Activated CD4-positive, alpha-beta T cell treated with anti-CD3 and anti-CD28 coated beads, Interleukin-10, Interleukin-2, amounts not matched to agents 100 ng/mL and 50 ng/mL, durations not matched to agents 16 hours and 8 hours (primary cell): Measurements from ENCODE around the gene CCRL2.
"Not testable (repeated sequence)": the region's sequence is repeated elsewhere in the genome, so short reads cannot be mapped to it uniquely, and the experiment has no call there.

Experiments
- DNase-seq: peaks from one replicate; pipeline ENCODE4 v3.0.0-alpha.2; 2020

Gene CCRL2

DNA sequence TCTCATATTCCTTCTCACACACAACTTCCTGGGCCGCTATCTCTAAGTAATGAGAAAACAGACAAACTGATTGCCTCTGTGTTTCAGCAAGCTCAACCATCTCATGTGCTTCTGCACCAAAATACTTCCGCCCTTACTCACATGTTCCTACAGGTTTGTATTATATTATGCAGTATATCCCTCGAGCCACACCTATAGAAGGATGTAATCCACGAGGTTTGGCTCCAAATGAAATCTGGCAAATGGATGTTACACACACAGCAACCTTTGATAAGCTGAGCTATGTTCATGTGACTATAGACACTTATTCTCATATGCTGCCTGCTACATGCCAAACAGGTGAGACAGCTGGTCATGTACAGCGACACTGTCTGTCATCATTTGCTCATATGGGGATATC is 22.6 kb downstream of the CCRL2 start:
- DNase-seq = no peak

DNA sequence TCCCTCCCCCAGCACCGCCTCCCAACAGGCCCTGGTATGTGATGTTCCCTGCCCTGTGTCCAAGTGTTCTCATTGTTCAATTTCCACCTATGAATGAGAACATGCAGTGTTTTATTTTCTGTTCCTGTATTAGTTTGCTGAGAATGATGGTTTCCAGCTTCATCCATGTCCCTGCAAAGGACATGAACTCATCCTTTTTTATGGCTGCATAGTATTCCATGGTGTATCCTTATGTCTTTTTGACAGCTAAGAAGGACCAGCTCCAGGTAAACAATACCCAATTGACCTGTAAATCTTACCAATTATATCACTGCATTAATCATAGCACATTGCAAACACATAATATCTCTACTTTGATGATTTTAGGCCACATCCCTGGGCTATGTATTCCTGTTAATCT is 23.8 kb downstream of the CCRL2 start:
- DNase-seq = not testable (repeated sequence)

DNA sequence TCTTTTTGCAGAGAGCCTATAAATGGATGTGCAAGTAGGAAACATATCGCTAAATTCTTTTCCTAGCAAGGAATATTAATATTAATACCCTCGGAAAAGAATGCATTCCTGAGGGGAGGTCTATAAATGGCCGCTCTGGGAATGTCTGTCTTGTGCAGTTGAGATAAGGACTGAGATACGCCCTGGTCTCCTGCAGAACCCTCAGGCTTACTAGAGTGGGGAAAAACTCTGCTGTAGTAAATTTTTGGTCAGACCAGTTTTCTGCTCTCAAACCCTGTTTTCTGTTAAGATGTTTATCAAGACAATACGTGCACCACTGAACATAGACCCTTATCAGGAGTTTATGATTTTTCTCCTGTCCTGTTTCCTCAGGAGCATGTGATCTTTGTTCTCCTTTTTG is 24.8 kb downstream of the CCRL2 start:
- DNase-seq = not testable (repeated sequence)

DNA sequence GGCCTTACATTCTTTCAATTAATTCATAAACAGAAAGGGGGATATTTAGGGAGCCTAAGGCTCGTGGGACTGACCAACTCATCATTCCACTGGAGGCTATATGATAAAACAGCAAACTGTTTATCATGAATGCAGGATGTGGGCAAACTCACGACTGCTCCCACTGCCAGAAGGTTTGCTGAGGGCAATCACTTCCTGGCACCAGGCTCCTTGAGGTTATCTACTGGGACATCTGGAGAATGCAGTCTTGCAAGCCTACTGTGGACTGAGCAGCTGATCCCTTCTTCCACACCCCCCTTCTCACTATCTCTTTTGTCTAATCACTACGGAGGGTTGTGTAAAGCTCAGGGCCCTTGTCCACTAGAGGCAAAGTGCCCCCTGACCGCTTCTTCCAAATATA is 26.1 kb downstream of the CCRL2 start:
- not testable (repeated sequence) for DNase-seq

DNA sequence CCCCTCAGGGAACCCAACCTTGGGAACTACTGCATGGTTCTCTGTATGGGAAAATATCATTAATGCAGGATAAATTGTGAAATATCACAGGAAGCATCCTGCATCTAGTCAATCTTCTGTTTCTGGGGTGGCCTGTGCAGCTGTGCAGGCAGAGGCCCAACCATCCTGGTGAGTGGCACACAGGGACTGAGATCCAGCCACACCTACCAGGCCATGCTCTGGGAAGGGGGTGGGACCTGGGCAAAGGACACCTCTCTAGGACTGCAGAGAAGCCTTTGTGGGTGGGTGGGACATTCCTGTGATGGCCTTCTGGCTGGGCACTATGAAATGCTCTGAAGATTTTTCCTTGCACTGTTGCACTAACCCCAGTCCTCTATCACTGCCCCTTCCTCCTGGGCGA is 26.8 kb downstream of the CCRL2 start:
- no peak for DNase-seq

DNA sequence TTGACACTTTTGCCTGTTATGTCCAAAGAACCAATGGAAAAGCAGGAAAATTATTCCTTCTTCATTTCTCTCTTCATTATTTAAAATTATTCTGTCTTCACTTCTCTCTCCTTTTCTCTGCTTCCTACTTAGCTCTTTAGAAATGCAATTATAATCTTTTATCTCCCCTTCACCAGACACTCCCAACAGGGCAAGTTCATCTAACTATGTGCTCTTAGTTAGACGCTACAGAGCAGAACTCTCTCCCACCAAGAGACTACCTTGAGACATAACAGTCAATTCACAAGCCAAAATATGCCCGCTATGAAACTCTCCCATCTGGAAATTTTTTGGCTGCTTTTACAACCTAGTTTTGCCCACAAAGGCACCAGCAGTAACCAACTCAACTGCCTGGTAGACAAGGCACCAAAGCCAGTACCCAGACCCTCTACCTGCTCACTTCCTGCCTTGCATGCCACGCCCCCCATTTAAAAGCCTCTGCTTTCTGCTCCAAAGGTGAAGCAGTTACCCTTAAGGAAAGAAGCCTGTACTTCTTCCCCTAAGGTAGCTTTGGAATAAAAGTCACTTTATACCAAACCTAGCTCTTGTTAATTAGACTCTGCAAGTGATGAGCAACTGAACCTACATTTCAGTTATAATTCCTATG is 28.1 kb downstream of the CCRL2 start:
- DNase-seq = no peak

DNA sequence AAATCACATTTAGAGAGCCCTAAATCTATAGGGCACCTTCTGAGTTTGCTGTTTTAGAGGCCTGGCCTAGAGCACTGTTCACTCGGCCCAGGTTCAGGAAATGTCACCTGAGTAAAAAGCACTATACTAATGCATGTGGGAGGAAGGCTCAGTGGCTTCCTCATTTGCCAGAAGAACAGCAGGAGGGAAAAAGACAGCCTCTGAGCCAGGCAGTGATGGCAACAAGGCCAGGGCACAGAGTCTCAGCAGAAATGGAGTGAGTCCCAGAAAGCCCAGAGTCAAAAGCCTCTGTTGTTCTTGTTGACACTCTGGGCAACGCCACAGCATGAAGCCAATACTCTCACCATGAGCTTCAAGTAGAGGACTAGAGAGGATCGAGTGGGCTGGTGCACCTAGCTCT is 31.8 kb downstream of the CCRL2 start:
- DNase-seq = no peak

DNA sequence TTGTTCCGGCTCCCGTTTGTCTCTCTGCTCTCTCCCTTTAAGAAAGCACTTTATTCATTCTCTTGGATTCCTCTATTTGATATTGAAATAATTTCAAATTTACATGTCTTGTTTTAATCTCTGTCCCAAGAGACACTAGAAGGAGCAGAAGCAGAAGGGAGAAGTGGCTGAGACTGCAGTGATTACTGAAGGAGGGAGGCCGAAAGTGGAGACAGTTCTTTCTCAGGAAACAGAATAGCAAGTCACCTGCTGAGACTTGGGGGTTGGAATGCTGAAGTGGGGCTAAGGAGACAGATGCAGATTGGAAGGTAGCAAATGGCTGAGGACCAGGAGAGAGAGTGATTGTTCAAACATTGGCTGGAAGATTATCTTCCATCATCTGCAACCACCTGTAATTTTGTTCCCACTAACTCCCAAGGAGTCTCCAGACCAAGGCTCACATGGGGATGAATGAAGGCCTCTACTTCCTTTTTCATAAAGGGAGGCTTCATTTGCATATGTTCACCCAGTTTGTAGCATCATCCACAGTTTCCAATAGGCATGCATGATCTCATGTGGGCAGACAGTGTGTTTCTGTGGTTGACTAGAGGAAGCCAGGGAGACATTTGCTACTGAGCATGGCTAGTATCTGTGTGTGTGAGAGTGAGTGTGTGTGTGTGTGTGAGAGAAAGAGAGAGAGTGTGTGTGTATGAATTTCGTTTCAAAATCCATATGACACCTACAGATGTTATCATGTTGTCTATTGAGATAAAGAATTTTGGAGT is 33.7 kb downstream of the CCRL2 start:
- peak; percentile 54 for DNase-seq

DNA sequence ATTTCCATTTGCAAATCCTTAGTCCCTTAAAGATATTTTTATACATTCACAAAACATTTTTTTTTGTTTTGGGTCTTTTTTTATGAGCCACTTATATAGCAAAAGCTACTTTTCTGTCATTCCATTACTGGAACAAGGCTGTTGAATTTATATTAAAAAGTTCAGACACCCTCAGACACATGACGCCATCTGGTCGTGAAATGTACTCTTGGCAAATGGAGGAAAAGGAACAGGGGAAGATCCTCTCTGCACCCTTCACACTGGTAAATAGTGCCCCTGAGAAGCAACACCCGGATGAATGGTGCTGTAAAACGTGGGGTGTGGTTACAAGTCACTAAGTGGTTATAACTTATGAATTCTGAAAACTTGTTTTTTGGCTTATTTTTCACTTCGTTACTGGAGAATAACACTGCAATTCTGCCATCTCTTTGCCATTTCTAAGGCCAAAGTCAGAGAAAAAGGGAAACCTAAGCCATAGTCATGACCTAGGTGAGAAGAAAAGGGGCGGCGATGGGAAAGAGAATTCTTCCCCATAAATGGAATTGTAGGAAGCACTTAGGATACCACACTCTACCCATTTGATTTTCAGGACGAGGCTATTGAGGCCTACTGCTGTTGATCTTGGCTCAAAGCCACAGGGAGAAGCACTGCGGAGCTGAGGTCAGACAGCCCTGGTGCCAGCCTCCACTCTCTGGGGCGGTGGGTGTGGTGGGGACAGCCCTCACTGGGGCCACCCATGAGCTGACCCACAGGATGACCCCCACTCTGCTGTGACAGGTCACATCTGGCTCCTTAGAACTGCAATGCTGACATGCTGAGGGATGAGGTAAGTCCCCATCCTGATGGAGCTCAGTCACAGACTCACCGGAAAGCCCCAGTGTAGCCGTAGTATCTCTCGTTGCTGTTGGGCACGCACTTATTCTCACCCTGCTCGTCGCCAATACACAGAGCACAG is 35.8 kb downstream of the CCRL2 start:
- DNase-seq = no peak

DNA sequence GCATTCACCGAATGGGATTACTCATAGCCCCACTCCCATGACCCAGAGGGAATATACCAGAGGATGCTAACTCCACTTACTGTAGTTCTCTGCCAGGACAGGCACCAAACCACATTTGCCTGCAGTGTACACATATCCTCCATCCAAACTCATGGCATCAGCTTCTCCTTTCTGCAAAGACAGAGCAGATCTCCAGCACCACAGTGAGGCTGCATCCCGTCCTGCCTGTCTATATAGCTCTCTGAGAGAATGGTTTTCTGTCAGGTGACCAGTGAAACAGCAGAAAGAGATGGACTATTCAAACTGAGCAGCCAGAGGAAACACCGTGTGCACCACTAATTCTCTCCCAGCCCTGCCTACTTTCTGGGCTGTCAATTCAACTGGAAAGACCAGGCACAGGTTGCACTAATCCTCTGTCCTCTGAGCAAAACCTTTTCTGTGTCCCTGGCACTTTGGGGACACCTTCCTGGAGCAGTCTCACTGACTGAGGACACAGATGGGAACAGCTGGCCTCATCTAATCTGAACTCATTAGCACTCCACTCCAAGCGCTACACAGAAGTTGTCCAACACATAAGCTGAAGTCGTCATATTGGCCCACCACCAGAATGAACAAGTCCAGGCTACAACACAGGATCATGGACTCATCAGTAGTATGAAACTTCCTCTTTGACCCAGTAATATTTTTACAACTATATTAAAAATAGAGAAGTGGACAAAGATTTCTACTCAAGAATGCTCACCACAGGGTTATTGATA is 40.3 kb downstream of the CCRL2 start:
- no peak for DNase-seq

DNA sequence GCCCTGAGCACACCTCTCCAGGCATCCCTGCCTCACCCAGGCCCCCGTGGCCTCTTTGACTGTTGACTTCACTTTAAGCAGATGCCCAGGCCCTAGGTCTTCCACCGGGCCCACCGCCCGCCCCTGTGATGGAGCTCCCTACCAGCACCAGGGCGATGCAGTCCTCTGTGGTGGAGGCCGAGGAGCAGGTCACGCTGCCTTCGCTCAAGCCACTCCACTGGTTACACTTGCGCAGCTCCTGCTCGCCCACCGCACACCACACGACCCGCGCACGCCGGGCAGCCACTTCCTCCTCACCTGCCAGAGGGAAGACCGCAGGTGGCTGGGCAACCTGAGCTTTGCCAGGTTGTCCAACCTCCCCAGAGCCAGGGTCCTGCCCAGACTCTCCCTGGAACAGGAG is 41.7 kb downstream of the CCRL2 start:
- no peak for DNase-seq

DNA sequence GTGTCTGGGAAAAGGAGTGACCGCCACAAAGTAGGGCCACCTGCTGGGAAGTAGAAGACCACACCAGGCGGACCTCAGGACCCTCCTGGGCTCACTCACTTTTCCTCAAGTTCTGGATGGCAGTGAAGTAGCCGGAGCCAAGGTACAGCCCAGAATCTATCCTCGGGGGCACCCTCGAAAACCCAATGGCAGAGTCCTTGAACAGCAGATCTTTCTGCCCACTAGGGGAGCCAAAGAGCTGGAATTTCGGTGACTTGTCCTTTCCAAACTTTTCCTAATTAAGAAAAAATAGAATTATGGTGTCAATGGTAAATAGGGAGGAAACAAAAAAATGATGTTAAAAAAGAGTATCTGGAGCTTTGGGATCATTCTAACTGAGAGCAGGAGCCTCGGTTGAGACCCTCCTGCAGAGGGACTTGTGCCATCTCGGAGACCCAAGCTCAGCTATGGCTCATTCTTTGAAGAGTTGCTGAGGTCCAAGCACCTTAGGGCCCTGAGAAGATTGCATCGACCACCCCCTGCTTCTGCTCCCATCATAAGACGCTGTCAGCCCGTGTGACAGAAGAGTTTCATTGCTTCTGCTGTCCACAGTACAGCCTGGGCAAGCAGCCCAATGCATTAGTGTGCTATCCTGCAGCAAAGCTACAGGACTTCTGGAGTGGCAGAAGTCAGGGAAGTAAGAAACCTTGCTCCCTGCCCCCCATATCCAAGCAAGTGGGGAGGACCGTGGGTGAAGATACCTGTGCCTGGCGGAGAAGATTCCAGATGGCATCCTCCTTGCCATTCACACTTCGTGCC is 42.9 kb downstream of the CCRL2 start:
- DNase-seq = no peak

DNA sequence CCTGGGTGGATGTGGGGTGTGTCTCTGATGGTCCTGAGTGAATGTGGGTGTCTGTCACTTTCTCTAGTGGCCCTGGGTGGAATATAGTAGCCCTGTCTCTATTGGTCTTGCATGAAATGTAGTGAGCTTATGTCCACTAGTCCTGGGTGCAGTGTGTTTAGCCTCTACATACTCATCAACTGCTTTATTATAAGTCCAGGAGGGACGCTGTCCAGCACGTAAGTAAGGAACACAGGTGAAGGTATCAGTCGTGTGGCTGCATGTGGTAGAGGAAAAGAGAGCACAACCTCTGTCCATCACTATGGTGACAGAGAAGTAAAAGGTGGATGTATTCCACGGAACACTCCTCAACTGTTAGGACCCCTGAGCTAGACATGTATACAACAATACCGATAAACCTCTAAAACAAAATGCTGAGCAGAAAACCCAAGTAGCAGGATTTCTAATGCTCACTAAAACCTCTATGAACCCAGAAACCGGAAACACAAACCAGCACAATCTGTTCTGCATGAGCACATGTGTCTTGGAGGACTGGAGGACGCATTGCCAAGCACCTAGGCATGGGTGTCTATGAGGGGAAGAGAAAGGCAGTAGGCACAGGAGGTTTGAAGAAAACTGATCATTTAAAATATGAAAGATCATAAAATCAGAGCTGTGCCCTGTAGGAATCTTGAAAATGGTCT is 46.6 kb downstream of the CCRL2 start:
- DNase-seq = no peak

DNA sequence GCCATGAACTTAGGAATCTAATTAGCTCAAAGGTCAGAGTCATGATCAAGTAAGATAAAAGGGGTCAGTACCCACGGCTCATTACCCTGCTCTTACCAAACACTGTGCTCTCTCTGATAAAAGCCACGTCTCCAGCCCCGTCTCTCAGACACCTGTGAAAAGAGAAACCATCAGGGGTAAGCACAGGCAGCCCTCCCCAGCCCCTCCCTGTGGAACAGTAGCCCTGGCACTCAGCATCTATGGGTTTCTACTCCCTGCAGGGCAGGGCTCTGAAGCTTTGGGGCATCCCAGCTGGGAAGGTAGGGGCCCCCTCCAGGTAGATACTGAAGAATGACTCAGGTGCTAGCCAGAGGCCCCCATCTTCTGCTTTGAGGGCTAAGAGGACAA is 47.1 kb downstream of the CCRL2 start:
- no peak for DNase-seq

DNA sequence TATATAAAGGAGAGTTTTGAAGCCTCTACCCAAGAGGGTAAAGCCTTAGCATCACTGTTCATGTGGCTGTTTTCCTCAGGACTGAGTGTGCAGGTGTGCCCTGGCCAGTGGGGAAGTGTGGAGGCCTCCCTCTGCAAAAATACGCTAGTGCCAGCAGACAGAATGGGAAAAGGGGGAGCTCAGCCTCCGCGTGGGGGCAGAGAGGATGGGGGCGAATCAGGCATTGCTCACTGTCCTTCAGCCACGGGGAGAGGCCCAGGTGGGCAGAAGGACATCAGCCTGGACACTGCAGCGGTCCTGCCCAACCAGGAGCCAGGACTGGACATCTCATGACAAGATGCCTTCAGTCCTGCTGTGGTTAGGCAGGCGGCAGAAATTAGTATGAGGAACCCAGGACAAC is 47.5 kb downstream of the CCRL2 start:
- no peak for DNase-seq

DNA sequence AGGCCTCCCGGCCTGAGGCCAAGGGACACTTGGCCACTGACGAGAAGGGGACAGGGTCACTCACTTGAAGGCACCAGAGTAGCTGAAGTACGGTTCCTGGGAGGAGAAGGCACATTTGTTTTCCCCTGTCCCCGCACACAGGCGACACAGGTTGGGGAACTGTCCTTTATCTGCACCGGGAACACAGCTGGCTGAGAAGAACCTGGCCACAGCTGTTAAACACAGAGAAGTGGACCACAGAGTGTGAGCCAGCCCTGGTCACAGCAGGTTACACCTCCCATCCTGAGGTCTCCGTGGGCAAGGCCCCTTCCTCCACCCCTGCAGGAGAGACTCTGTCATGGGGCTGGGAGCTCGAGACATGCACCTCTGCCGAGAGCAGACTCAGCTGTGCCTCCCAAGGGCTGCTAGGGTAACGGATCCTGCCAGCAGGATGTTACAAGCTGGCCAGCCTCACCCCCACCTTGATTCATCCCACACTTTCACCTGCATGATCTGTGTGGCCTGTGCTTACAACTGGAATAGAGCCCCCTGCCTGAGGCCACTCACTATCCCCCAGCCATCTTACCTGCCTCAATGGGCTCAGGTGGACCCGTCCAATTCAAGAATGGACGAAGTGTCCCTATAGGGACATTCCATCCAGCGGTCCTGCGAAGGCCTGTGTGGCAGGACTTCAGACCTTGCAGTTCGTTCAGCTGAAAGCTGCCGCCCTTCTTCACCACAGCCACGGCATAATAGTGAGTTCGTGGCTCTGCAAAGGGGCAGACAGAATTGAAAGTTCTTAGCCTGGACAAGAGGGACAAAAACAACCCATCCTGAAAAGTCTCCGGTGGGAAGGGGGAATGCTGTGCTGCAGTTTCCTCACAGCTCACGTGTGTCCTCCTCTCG is 48.4 kb downstream of the CCRL2 start:
- DNase-seq = no peak

DNA sequence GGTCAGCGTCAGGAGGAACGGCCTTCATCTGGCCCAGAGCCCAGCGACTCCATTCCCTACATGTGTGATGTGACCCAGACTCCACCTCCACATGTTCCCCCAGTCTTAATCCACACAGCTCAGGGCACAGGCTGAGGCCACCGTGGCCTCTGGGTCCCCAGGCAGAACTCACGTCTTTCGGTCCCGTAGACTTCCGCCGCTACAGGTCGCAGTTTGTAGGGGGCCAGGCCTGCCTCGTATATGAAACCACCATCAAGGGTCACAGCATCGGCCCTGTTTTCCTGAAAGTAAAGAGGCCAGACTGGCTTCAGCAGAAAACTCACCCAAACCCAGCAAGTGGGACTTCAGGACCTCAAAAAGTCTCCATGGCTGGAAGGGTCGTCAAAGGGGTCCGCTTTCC is 49.1 kb downstream of the CCRL2 start:
- DNase-seq = no peak
